Trophoblast cell (in vitro differentiated cells and primary cell): ENCODE measurements around the gene SHFL.

Experiments used
- DNase-seq, 2 donors: peaks; one replicate each; pipeline ENCODE4 v3.0.0-alpha.2; 2016
- H2AFZ ChIP-seq: 2 replicates; pipeline ENCODE4 v1.6.1; 2013; ENCODE audit warnings: low read length, moderate library complexity, mild to moderate bottlenecking; ENCODE audit not compliant: insufficient read depth, poor library complexity
- H2AK5ac ChIP-seq: 2 replicates; pipeline ENCODE4 v1.6.1; 2013; ENCODE audit warnings: mild to moderate bottlenecking, low read length
- H2BK120ac ChIP-seq: 2 replicates; pipeline ENCODE4 v1.6.1; 2013; ENCODE audit warnings: low read length, mild to moderate bottlenecking, moderate library complexity; ENCODE audit not compliant: insufficient read depth, poor library complexity
- H2BK12ac ChIP-seq: 2 replicates; pipeline ENCODE4 v1.6.1; 2013; ENCODE audit warnings: mild to moderate bottlenecking, low read length, moderate library complexity
- H2BK5ac ChIP-seq: 2 replicates; pipeline ENCODE4 v1.6.1; 2013; ENCODE audit warnings: low read length, low read depth, moderate library complexity, mild to moderate bottlenecking; ENCODE audit not compliant: poor library complexity
- H3K14ac ChIP-seq: 2 replicates; pipeline ENCODE4 v1.6.1; 2013; ENCODE audit warnings: mild to moderate bottlenecking, low read length
- H3K18ac ChIP-seq: 2 replicates; pipeline ENCODE4 v1.6.1; 2013; ENCODE audit warnings: mild to moderate bottlenecking, low read length
- H3K23ac ChIP-seq: 2 replicates; pipeline ENCODE4 v1.6.1; 2013; ENCODE audit warnings: low read length
- H3K27ac ChIP-seq: 2 replicates; pipeline ENCODE4 v1.5.1; 2013; ENCODE audit warnings: low read depth, mild to moderate bottlenecking, inconsistent platforms, low read length, moderate library complexity
- H3K27me3 ChIP-seq: 2 replicates; pipeline ENCODE4 v1.6.1; 2013; ENCODE audit warnings: inconsistent platforms, mild to moderate bottlenecking, low read length, moderate library complexity; ENCODE audit not compliant: insufficient read depth
- H3K36me3 ChIP-seq, 2 experiments: 1 replicate in 1 of 2; 2 replicates in 1 of 2; pipeline ENCODE4 v1.6.1; 2013; ENCODE audit warnings: low read length in 2 of 2, mild to moderate bottlenecking in 2 of 2, moderate library complexity in 1 of 2; ENCODE audit not compliant: insufficient read depth in 2 of 2, control insufficient read depth in 1 of 2
- H3K4ac ChIP-seq: 2 replicates; pipeline ENCODE4 v1.6.1; 2013; ENCODE audit warnings: low read depth, mild to moderate bottlenecking, low read length, moderate library complexity
- H3K4me1 ChIP-seq, 2 experiments: 1 replicate in 1 of 2; 2 replicates in 1 of 2; pipeline ENCODE4 v1.6.1; 2013; ENCODE audit warnings: low read length in 2 of 2, mild to moderate bottlenecking in 2 of 2, moderate library complexity in 1 of 2; ENCODE audit not compliant: insufficient read depth in 2 of 2, control insufficient read depth in 1 of 2
- H3K4me2 ChIP-seq: 2 replicates; pipeline ENCODE4 v1.6.1; 2013; ENCODE audit warnings: inconsistent platforms, mild to moderate bottlenecking, low read length, moderate library complexity
- H3K4me3 ChIP-seq: 2 replicates; pipeline ENCODE4 v1.5.1; 2013; ENCODE audit warnings: mild to moderate bottlenecking, low read depth, low read length, inconsistent platforms
- H3K79me1 ChIP-seq: one replicate; pipeline ENCODE4 v1.6.1; 2013; ENCODE audit warnings: low read length
- H3K79me2 ChIP-seq: 2 replicates; pipeline ENCODE4 v1.6.1; 2013; ENCODE audit warnings: low read length, mild to moderate bottlenecking; ENCODE audit not compliant: control insufficient read depth, insufficient read depth, poor library complexity
- H3K9ac ChIP-seq: 2 replicates; pipeline ENCODE4 v1.6.1; 2013; ENCODE audit warnings: mild to moderate bottlenecking, low read length
- H3K9me3 ChIP-seq: 2 replicates; pipeline ENCODE4 v1.6.1; 2013; ENCODE audit warnings: low read depth, mild to moderate bottlenecking, control low read depth, inconsistent platforms, low read length; ENCODE audit not compliant: insufficient read depth
- H4K12ac ChIP-seq: 2 replicates; pipeline ENCODE4 v1.6.1; 2013; ENCODE audit warnings: low read depth, mild to moderate bottlenecking, low read length, moderate library complexity
- H4K8ac ChIP-seq: 2 replicates; pipeline ENCODE4 v1.6.1; 2013; ENCODE audit warnings: low read depth, mild to moderate bottlenecking, low read length, moderate library complexity
- H4K91ac ChIP-seq: one replicate; pipeline ENCODE4 v1.6.1; 2013; ENCODE audit warnings: low read depth, mild to moderate bottlenecking, low read length, moderate library complexity
- WGBS: extraction: QIAGEN DNeasy Blood & Tissue Kit; methylation state at CpG from one replicate; pipeline ENCODE4 v1.1.7; 2013; ENCODE audit warnings: missing lambda C conversion rate; ENCODE audit not compliant: insufficient read length, insufficient coverage; ENCODE audit errors: extremely low coverage; 5-methylcytosine and 5-hydroxymethylcytosine counted together

SHFL gene

GRCh38 chr19:10116085-10116865, 30.2 kb downstream of the SHFL start:
- Histone ChIP-seq H2BK12ac (no peak overlapping the region), H2BK120ac (no peak overlapping the region)
- no CpG with 5 or more reads among the region's 35 CpGs for WGBS

GRCh38 chr19:10116866-10117616, 30.9 kb downstream of the SHFL start:
- no peak overlapping the region for H3K9ac ChIP-seq
- H2BK12ac ChIP-seq = no peak overlapping the region
- no peak overlapping the region for H4K12ac ChIP-seq
- no peak overlapping the region for H4K91ac ChIP-seq
- DNase-seq = no peak
- peaks cover 8% of the 10 kb centered on the region for H3K79me2 ChIP-seq
- no peak overlapping the region for H3K4ac ChIP-seq
- H3K4me3 ChIP-seq = no peak overlapping the region
- peaks cover 4% of the 10 kb centered on the region for H3K9me3 ChIP-seq
- WGBS = no CpG with 5 or more reads among the region's 21 CpGs
- H2AFZ ChIP-seq = no peak overlapping the region
- no peak overlapping the region for H2BK5ac ChIP-seq
- H3K4me2 ChIP-seq = no peak overlapping the region
- H3K14ac ChIP-seq = no peak overlapping the region
- no peak overlapping the region for H3K27ac ChIP-seq
- peaks cover 6% of the 10 kb centered on the region for H3K79me1 ChIP-seq
- peaks cover 6 to 7% of the 10 kb centered on the region in 2 experiments for H3K4me1 ChIP-seq
- H4K8ac ChIP-seq = no peak overlapping the region
- H3K18ac ChIP-seq = no peak overlapping the region
- no peak overlapping the region for H2AK5ac ChIP-seq
- no peak overlapping the region for H2BK120ac ChIP-seq
- H3K36me3 ChIP-seq = peaks cover 44 to 51% of the 10 kb centered on the region in 2 experiments
- no peak overlapping the region for H3K23ac ChIP-seq
- H3K27me3 ChIP-seq = no peaks in the 10 kb centered on the region

More at GRCh38 chr19:10116085-10116865, 30.2 kb downstream of the SHFL start:
- Histone ChIP-seq H3K18ac (no peak overlapping the region), H3K27ac (no peak overlapping the region), H3K23ac (no peak overlapping the region), H3K9ac (no peak overlapping the region), H3K4me1 (peaks cover 6 to 7% of the 10 kb centered on the region in 2 experiments), H3K36me3 (peaks cover 46 to 56% of the 10 kb centered on the region in 2 experiments), H3K4me3 (no peak overlapping the region), H4K91ac (no peak overlapping the region), H3K4ac (no peak overlapping the region), H3K27me3 (no peaks in the 10 kb centered on the region), H2BK5ac (no peak overlapping the region), H4K8ac (no peak overlapping the region), H3K79me1 (peaks cover 6% of the 10 kb centered on the region), H3K4me2 (no peak overlapping the region), H3K79me2 (peaks cover 8% of the 10 kb centered on the region), H3K9me3 (peaks cover 4% of the 10 kb centered on the region), H2AK5ac (no peak overlapping the region), H3K14ac (no peak overlapping the region), H4K12ac (no peak overlapping the region), H2AFZ (no peak overlapping the region)
- no peak for DNase-seq

GRCh38 chr19:10118960-10119359, 32.8 kb downstream of the SHFL start:
- H3K4me3 ChIP-seq = peak overlapping the region; percentile 95
- peak overlapping the region; percentile 93 for H3K4ac ChIP-seq
- no peak overlapping the region for H3K18ac ChIP-seq
- peak overlapping the region; percentile 91 for H3K14ac ChIP-seq
- H3K4me2 ChIP-seq = peak overlapping the region; percentile 95
- H2AFZ ChIP-seq = peak overlapping the region; percentile 5
- H4K8ac ChIP-seq = peak overlapping the region; percentile 96
- H3K9me3 ChIP-seq = peaks cover 4% of the 10 kb centered on the region
- no CpG with 5 or more reads among the region's 12 CpGs for WGBS
- H2BK120ac ChIP-seq = peak overlapping the region; percentile 21
- peak overlapping the region; percentile 87 for H3K9ac ChIP-seq
- H2BK12ac ChIP-seq = no peak overlapping the region
- H3K27me3 ChIP-seq = no peaks in the 10 kb centered on the region
- peak overlapping the region; percentile 84 for H4K91ac ChIP-seq
- no peak overlapping the region for H3K27ac ChIP-seq
- peak overlapping the region; percentile 32 for H2AK5ac ChIP-seq
- peaks cover 6% of the 10 kb centered on the region for H3K79me1 ChIP-seq
- peaks cover 44 to 45% of the 10 kb centered on the region in 2 experiments for H3K36me3 ChIP-seq
- H4K12ac ChIP-seq = peak overlapping the region; percentile 83
- no peak overlapping the region for H2BK5ac ChIP-seq
- peaks cover 8% of the 10 kb centered on the region for H3K79me2 ChIP-seq
- peak overlapping the region; percentile 15 for H3K23ac ChIP-seq
- DNase-seq = no peak
- peaks cover 5 to 6% of the 10 kb centered on the region in 2 experiments for H3K4me1 ChIP-seq

DNA sequence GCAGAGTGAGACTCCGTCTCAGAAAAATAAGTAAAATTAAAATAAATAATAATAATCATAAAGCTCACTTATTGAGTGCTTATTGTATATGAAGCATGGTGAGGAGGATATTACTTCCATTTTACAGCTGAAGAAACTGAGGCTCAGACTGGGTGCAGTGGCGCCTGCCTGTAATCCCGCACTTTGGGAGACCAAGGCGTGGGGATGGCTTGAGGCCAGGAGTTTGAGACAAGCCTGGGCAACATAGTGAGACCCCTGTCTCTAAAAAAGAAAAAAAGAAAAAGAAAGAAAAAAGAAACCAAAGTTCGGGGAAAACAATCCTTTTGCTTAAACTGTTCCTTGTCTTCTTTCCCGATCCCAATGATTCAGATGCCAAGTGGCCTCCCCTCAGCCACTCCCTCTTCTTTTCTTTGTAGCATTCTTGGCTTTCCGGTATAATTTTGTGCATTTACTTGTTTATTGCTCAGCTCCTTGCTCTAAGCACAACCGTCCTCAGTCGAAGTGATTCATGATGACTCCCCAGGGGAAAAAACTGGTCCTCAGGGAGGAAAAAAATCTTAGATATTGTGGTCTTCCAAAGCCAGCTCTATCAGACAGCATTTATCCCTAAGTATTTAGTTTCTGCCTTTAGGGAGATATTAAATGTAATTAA, 34.5 kb downstream of the SHFL start:
- Histone ChIP-seq H2AK5ac (no peak overlapping the region), H3K4me1 (peaks cover 5 to 6% of the 10 kb centered on the region in 2 experiments), H2AFZ (no peak overlapping the region), H3K23ac (no peak overlapping the region), H3K27ac (no peak overlapping the region), H2BK5ac (no peak overlapping the region), H4K91ac (no peak overlapping the region), H3K79me1 (peaks cover 6% of the 10 kb centered on the region), H3K36me3 (peaks cover 31 to 44% of the 10 kb centered on the region in 2 experiments), H3K79me2 (peaks cover 8% of the 10 kb centered on the region), H2BK120ac (no peak overlapping the region), H3K14ac (no peak overlapping the region), H3K27me3 (no peaks in the 10 kb centered on the region), H3K9ac (no peak overlapping the region), H2BK12ac (no peak overlapping the region), H3K4me2 (no peak overlapping the region), H3K4ac (no peak overlapping the region), H3K18ac (no peak overlapping the region), H3K9me3 (peaks cover 4% of the 10 kb centered on the region), H3K4me3 (no peak overlapping the region), H4K8ac (no peak overlapping the region), H4K12ac (no peak overlapping the region)
- no CpG with 5 or more reads among the region's 9 CpGs for WGBS
- DNase-seq = peak; percentile 28 to 57
